Karpas-422 (cell line): ENCODE data around the gene IKZF3. TPM values are rescaled to one million over a fixed set of nuclear protein-coding genes. Genes with fewer than 3 reads are reported as not detected.

Experiments
- DNase-seq: peaks from one replicate; pipeline ENCODE4 v3.0.0-alpha.2; 2015
- H2AFZ ChIP-seq: fragments of 200-600 bp; sonication (generic); 2 replicates; pipeline ENCODE4 v1.6.1; 2014; ENCODE audit warnings: antibody characterized with exemption, low read length, mixed read lengths
- H3K27ac ChIP-seq: fragments of 200-600 bp; sonication (generic); 2 replicates; pipeline ENCODE4 v1.5.1; 2014; ENCODE audit warnings: mild to moderate bottlenecking, low read length, moderate library complexity
- H3K27me3 ChIP-seq: fragments of 200-600 bp; sonication (generic); 2 replicates; pipeline ENCODE4 v1.6.1; 2014; ENCODE audit warnings: low read length, mixed read lengths
- H3K36me3 ChIP-seq: fragments of 200-600 bp; sonication (generic); 2 replicates; pipeline ENCODE4 v1.6.1; 2014; ENCODE audit warnings: low read length, mixed read lengths; ENCODE audit not compliant: insufficient read depth
- H3K4me1 ChIP-seq: fragments of 200-600 bp; sonication (generic); 2 replicates; pipeline ENCODE4 v1.6.1; 2014; ENCODE audit warnings: mild to moderate bottlenecking, low read length, mixed read lengths
- H3K4me2 ChIP-seq: fragments of 200-600 bp; sonication (generic); 2 replicates; pipeline ENCODE4 v1.6.1; 2014; ENCODE audit warnings: low read length, low read depth, mild to moderate bottlenecking; ENCODE audit not compliant: poor library complexity, severe bottlenecking
- H3K4me3 ChIP-seq: fragments of 200-600 bp; sonication (generic); 2 replicates; pipeline ENCODE4 v1.5.1; 2014; ENCODE audit warnings: mild to moderate bottlenecking, antibody characterized with exemption, low read length, mixed read lengths
- H3K79me2 ChIP-seq: fragments of 200-600 bp; sonication (generic); 2 replicates; pipeline ENCODE4 v1.6.1; 2014; ENCODE audit warnings: mild to moderate bottlenecking, low read length, mixed read lengths
- H3K9ac ChIP-seq: fragments of 200-600 bp; sonication (generic); 2 replicates; pipeline ENCODE4 v1.6.0; 2014; ENCODE audit warnings: low read length
- H3K9me2 ChIP-seq: fragments of 200-600 bp; sonication (generic), shearing (Covaris generic); replicated peaks from 2 replicates; pipeline ENCODE4 v1.6.0; 2014; ENCODE audit warnings: mild to moderate bottlenecking, low read length, moderate library complexity; ENCODE audit not compliant: insufficient read depth
- H3K9me3 ChIP-seq: fragments of 300-700, 200-600 bp; sonication (generic); 2 replicates; pipeline ENCODE4 v1.6.1; 2014; ENCODE audit warnings: low read length, mixed read lengths
- H4K20me1 ChIP-seq: fragments of 200-600 bp; sonication (generic); 2 replicates; pipeline ENCODE4 v1.6.1; 2014; ENCODE audit warnings: mild to moderate bottlenecking, antibody characterized with exemption, low read length, low read depth; ENCODE audit not compliant: insufficient read depth
- total RNA-seq: library from RNA; depleted of rRNA; stranded (reverse); fragments of >200 nt; shearing (Covaris generic); gene quantifications from 2 replicates; pipeline ENCODE4 v1.2.3, GENCODE V29; 2014; ENCODE audit warnings: low replicate concordance

Gene IKZF3
- total RNA-seq, 1 experiment from 2014 or later, result 137 TPM

DNA sequence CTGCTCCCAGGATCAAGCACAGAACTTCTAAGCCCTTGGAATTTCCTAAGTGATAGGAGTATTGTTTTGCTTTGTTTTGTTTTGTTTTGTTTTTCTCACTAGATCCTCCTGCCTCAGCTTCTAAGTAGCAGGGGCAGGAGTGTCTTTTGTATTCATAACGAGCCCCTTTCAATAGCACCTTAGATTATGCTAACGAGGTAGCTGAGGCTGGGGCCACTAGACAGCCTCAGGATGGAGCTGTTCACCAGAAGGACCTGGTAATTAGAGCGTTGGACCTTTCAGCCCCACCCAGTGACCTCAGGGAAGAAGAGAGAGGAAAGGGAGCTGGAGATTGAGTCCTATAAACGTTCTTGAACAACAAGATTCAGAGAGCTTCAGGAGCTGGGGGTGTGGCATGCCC, 43.6 kb downstream of the IKZF3 start:
- H3K36me3 ChIP-seq, result peaks cover 62% of the 10 kb centered on the region
- H3K79me2 ChIP-seq, result peaks cover 40% of the 10 kb centered on the region

DNA sequence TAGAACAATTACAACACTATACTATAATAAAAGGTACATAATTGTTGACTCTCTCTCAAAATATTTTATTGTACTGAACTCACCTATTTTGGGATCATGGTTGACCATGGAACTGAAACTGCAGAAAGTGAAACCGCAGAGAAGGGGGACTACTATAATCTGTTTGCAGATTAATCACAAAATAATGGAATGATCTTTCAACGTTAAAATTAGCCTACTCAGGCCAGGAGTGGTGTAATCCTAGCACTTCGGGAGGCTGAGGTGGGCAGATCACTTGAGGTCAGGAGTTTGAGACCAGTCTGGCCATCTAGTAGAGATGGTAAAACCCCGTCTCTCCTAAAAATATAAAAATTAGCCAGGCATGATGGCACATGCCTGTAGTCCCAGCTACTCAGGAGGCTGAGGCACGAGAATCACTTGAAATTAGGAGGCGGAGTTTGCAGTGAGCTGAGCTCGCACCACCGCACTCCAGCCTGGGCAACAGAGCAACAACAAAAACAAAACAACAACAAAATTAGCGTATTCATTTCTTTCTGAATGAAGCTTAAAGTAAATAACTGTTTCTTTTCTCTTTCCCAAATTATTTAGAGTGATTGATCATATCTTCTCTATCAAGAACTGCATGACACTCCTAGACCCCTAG, 45.6 kb downstream of the IKZF3 start:
- H3K9me3 ChIP-seq, result peaks cover under 1% of the 10 kb centered on the region; the same call in 1 of the 2 replicates
- H3K79me2 ChIP-seq, result peaks cover 54% of the 10 kb centered on the region
- H3K9me2 ChIP-seq, result no peaks in the 10 kb centered on the region
- H4K20me1 ChIP-seq, result no peaks in the 10 kb centered on the region
- H3K36me3 ChIP-seq, result peaks cover 58% of the 10 kb centered on the region
- no peak overlapping the region for H3K9ac ChIP-seq
- no peak overlapping the region for H2AFZ ChIP-seq
- peaks cover 15% of the 10 kb centered on the region for H3K4me1 ChIP-seq
- H3K27me3 ChIP-seq, result no peaks in the 10 kb centered on the region
- peak overlapping the region; percentile 35; the same call in 1 of the 2 replicates for H3K27ac ChIP-seq
- H3K4me2 ChIP-seq, result no peak overlapping the region
- DNase-seq, result no peak
- no peak overlapping the region for H3K4me3 ChIP-seq

More for the DNA sequence above, 43.6 kb downstream of the IKZF3 start:
- Histone ChIP-seq H3K27ac (peak overlapping the region; percentile 52), H3K27me3 (no peaks in the 10 kb centered on the region), H3K4me3 (no peak overlapping the region), H3K9me3 (peaks cover 18% of the 10 kb centered on the region; the same call in 1 of the 2 replicates), H3K4me2 (no peak overlapping the region), H3K9me2 (no peaks in the 10 kb centered on the region), H2AFZ (no peak overlapping the region), H3K9ac (no peak overlapping the region), H3K4me1 (peaks cover 15% of the 10 kb centered on the region), H4K20me1 (no peaks in the 10 kb centered on the region)
- no peak for DNase-seq

DNA sequence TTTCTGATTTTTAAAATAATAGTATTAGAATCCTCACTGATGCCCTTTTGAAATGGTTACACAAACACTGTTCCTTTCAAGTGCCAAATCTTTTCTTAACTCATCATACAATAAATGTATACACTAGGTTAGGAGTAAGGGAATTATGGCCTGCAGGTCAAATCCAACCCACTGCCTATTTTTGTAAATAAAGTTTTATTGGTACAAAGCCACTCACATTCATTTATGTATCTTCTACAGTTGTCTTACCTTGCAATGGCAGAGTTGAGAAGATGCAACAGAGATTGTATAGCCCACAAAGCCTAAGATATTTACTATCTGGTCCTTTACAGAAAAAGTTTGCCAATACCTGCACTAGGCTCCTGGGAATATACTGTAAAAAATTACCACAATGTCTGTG, 47.8 kb downstream of the IKZF3 start:
- Histone ChIP-seq H3K27ac (0 out of 2 replicates have a peak overlapping the region, but pooled peaks have one; percentile 24), H3K36me3 (peaks cover 67% of the 10 kb centered on the region), H3K79me2 (peaks cover 64% of the 10 kb centered on the region), H3K9ac (no peak overlapping the region), H3K4me2 (no peak overlapping the region), H3K27me3 (no peaks in the 10 kb centered on the region), H3K4me3 (no peak overlapping the region), H2AFZ (no peak overlapping the region), H4K20me1 (no peaks in the 10 kb centered on the region), H3K9me2 (no peaks in the 10 kb centered on the region), H3K9me3 (no peaks in the 10 kb centered on the region), H3K4me1 (peaks cover 15% of the 10 kb centered on the region)
- no peak for DNase-seq

DNA sequence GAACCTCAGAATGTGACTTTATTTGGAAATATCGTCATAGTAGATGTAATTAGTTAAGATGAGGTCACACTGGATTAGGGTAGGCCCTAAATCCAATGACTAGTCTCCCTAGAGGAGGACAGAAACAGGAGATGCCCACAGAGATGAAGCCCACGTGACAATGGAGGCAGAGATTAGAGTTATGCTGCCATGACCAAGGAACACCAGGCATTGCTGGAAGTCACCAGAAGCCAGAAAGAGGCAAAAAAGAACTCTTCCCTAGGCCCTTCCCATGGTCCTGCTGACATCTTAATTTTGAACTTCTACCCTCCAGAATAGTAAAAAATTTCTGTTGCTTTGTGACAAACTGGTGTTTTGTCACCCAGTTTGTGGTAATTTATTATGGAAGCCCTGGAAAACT, 49.6 kb downstream of the IKZF3 start:
- Histone ChIP-seq H3K4me3 (no peak overlapping the region), H3K4me1 (peaks cover 22% of the 10 kb centered on the region), H3K9ac (no peak overlapping the region), H3K4me2 (no peak overlapping the region), H2AFZ (no peak overlapping the region), H3K27ac (no peak overlapping the region), H3K36me3 (peaks cover 73% of the 10 kb centered on the region), H3K9me2 (no peaks in the 10 kb centered on the region), H3K9me3 (no peaks in the 10 kb centered on the region), H3K27me3 (no peaks in the 10 kb centered on the region), H3K79me2 (peaks cover 64% of the 10 kb centered on the region), H4K20me1 (no peaks in the 10 kb centered on the region)
- no peak for DNase-seq

DNA sequence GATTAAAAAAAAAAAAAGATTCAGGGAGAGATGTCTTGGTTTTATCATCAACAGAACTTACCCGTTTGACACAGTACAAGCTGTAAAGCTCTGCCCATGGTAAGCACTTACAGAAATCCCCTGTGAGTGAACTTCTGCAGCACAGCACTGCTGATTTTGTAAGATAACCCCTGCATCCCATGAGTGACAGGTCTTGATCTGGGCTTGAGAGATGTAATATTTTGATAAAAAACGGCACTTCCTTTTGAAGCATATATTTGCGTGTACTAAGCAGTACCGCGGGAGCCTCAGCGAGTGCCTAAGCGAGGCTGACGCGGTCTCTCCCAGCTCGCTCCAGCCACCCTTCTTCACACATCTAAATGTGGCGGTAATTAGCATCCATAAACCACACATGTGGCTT, 50.5 kb downstream of the IKZF3 start:
- Histone ChIP-seq H4K20me1 (no peaks in the 10 kb centered on the region), H3K79me2 (peaks cover 66% of the 10 kb centered on the region), H3K4me3 (no peak overlapping the region), H3K9ac (no peak overlapping the region), H3K4me1 (peaks cover 23% of the 10 kb centered on the region), H3K9me2 (no peaks in the 10 kb centered on the region), H3K36me3 (peaks cover 73% of the 10 kb centered on the region), H3K27me3 (no peaks in the 10 kb centered on the region), H2AFZ (no peak overlapping the region), H3K4me2 (no peak overlapping the region), H3K9me3 (no peaks in the 10 kb centered on the region), H3K27ac (no peak overlapping the region)
- DNase-seq, result no peak

DNA sequence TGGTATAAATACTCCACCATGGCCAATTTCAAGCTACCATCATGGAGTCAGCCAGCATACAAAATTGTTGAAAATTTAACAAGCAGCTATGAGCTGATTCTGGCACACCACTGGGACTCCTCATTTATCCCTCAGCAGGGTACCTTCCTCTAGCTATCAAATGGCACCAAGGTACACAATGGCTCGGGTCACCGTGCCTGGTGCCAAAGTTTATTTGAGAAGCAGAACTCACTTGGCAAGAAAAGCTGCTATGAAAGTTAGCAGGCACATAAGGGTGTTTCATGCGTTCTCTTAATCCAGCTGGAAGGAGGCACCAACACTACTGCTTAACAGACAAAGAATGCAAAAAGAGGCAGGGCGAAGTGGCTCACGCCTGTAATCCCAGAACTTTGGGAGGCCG, 51.6 kb downstream of the IKZF3 start:
- H3K27ac ChIP-seq, result no peak overlapping the region
- H3K4me3 ChIP-seq, result no peak overlapping the region
- no peaks in the 10 kb centered on the region for H4K20me1 ChIP-seq
- no peaks in the 10 kb centered on the region for H3K9me2 ChIP-seq
- no peak overlapping the region for H3K4me2 ChIP-seq
- H3K79me2 ChIP-seq, result peaks cover 66% of the 10 kb centered on the region
- peaks cover 62% of the 10 kb centered on the region for H3K36me3 ChIP-seq
- no peak for DNase-seq
- no peak overlapping the region for H3K9ac ChIP-seq
- H3K9me3 ChIP-seq, result no peaks in the 10 kb centered on the region
- H3K27me3 ChIP-seq, result no peaks in the 10 kb centered on the region
- H3K4me1 ChIP-seq, result peaks cover 27% of the 10 kb centered on the region
- no peak overlapping the region for H2AFZ ChIP-seq

DNA sequence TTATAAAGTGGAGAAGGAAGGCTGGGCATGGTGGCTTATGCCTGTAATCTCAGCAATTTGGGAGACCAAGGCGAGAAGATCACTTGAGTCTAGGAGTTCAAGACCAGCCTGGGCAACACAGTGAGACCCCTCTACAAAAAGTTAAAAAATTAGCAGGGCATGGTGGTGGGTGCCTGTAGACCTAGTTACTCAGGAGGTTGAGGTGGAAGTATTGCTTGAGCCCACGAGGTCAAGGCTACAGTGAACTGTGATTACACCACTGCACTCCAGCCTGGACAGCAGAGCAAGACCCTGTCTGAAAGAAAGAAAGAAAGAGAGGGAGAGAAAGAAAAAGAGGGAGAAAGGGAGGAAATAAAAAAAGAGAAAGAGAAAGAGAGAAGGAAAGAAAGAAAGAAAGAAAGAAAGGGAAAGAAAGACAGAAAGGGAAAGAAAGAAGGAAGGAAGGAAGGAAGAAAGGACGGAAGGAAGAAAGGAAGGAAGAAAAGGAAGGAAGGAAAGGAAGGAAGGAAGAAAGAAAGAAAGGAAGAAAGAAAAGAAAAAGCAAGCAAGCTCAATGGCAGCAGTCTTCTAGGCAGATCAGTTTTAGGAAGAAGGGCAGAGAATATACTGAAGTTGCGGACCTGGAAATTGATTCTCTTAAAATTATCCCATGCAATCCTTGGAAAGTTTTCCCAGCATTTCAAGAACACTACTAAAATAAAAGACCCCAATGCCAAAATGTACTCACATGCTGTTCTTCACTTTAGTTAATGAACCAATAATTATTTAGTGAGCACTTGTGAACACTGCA, 53.0 kb downstream of the IKZF3 start:
- H3K27ac ChIP-seq, result 0 out of 2 replicates have a peak overlapping the region, but pooled peaks have one; percentile 59

DNA sequence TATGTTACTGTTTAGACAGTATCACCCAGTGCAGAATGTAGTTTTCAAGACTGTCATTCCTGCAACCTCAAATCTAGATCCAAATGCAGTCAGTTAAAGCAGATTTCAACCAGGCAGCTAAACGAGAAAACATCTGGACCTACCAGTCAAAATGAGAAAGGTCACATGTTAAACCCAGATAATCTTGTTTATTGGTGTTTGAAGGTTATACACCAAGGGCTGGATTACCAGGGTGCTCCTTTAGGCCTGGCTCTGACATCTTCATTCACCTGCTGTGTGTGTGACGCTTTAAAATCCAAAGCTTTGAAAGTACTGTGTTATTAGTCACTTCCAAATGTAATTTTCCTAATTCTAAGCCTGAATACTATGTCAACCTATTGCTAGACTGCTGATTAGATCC, 54.9 kb downstream of the IKZF3 start:
- H3K27me3 ChIP-seq, result no peaks in the 10 kb centered on the region
- H2AFZ ChIP-seq, result no peak overlapping the region
- H3K9me3 ChIP-seq, result no peaks in the 10 kb centered on the region
- H3K27ac ChIP-seq, result peak overlapping the region; percentile 59
- H3K9me2 ChIP-seq, result no peaks in the 10 kb centered on the region
- H4K20me1 ChIP-seq, result no peaks in the 10 kb centered on the region
- H3K4me1 ChIP-seq, result peaks cover 51% of the 10 kb centered on the region
- H3K79me2 ChIP-seq, result peaks cover 72% of the 10 kb centered on the region
- no peak overlapping the region for H3K4me3 ChIP-seq
- no peak overlapping the region for H3K9ac ChIP-seq
- DNase-seq, result no peak
- H3K4me2 ChIP-seq, result no peak overlapping the region
- H3K36me3 ChIP-seq, result peaks cover 54% of the 10 kb centered on the region

More for the DNA sequence above, 53.0 kb downstream of the IKZF3 start:
- Histone ChIP-seq H3K4me2 (no peak overlapping the region), H3K9me2 (no peaks in the 10 kb centered on the region), H3K27me3 (no peaks in the 10 kb centered on the region), H3K79me2 (peaks cover 67% of the 10 kb centered on the region), H2AFZ (no peak overlapping the region), H3K9me3 (no peaks in the 10 kb centered on the region), H3K4me1 (peaks cover 37% of the 10 kb centered on the region), H3K36me3 (peaks cover 71% of the 10 kb centered on the region), H3K9ac (no peak overlapping the region), H3K4me3 (no peak overlapping the region), H4K20me1 (no peaks in the 10 kb centered on the region)
- DNase-seq, result no peak
